Measurements from ENCODE around the gene ADGRL3.

DNA sequence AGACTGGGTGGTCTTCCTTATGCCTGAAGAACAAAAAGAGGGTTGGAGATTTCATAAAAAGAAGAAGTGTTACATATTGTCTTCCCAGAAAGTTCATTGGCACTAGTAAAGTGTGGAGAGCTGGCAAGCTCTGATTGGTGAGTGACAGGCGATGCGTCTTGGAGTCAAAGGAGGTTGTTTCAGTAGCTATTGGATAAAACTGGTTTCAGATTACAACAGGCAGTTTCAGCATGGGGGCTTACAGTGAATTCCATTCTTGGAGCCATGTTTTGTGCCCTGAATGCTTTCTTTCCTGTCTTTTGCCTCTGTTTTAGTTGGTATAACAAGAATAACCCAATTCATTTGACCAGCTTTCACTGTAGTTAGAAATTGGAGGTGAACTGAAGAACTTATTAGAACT lies 750.5 kb downstream of the ADGRL3 start:
- TF ChIP-seq ZFP3 (tag by site-specific recombination; IDR thresholded peaks at IDR 0.05; ENCODE audit: low read depth) (no peak), ZNF560 (tag by site-specific recombination; IDR thresholded peaks at IDR 0.05; ENCODE audit: borderline replicate concordance) (no peak), CTCF (tag by site-specific recombination; IDR thresholded peaks at IDR 0.05) (no peak), ZNF830 (tag by site-specific recombination; IDR thresholded peaks at IDR 0.05; ENCODE audit: low read depth) (no peak)
- TF ChIP-seq, protein P1, sequence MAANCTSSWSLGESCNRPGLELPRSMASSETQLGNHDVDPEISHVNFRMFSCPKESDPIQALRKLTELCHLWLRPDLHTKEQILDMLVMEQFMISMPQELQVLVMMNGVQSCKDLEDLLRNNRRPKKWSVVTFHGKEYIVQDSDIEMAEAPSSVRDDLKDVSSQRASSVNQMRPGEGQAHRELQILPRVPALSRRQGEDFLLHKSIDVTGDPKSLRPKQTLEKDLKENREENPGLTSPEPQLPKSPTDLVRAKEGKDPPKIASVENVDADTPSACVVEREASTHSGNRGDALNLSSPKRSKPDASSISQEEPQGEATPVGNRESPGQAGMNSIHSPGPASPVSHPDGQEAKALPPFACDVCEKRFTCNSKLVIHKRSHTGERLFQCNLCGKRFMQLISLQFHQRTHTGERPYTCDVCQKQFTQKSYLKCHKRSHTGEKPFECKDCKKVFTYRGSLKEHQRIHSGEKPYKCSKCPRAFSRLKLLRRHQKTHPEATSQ (tag by site-specific recombination; IDR thresholded peaks at IDR 0.05) = no peak

All from HEK293 (cell line).